IMR-90 (cell line): ENCODE measurements around the gene KL. TPM values are rescaled to one million over a fixed set of nuclear protein-coding genes. Genes with fewer than 3 reads are reported as not detected.

Experiments
- ATAC-seq: fragments of 200-7000 bp; cut with Tn5 transposase; 2 replicates; pipeline ENCODE4 v1.9.1; 2020; ENCODE audit warnings: low read depth, mild to moderate bottlenecking, moderate library complexity
- BruUV-seq: library from RNA; stranded (reverse); fragments of 400-500 nt; replicated peaks from 2 replicates; lab custom pipeline; 2021; lab: Mats Ljungman, UMichigan
- CTCF ChIA-PET: fragments of 300-600 bp; formaldehyde crosslinking; extraction: SDS; loops from one replicate; lab custom pipeline; 2021; ENCODE audit warnings: antibody characterized with exemption; lab: Yijun Ruan, JAX
- POLR2A ChIA-PET: fragments of 300-600 bp; sonication (Branson Sonifier 250); formaldehyde crosslinking; loops from one replicate; lab custom pipeline; 2022; ENCODE audit warnings: antibody characterized with exemption; ENCODE audit not compliant: unreplicated experiment; lab: Charles Lee
- DNase-seq: peaks from one replicate; pipeline ENCODE4 v3.0.0; 2013
- H2AFZ ChIP-seq: replicated peaks from 2 replicates; pipeline ENCODE3; 2013; ENCODE audit warnings: low read length, mild to moderate bottlenecking; ENCODE audit not compliant: poor library complexity
- H2AK5ac ChIP-seq: 2 replicates; pipeline ENCODE4 v1.6.1; 2013; ENCODE audit warnings: low read depth, low read length, inconsistent platforms
- H2AK9ac ChIP-seq: replicated peaks from 2 replicates; pipeline ENCODE3; 2013; ENCODE audit warnings: mild to moderate bottlenecking, low read depth, low read length, moderate library complexity; ENCODE audit not compliant: poor library complexity
- H2BK120ac ChIP-seq: 2 replicates; pipeline ENCODE4 v1.6.1; 2013; ENCODE audit warnings: low read depth, low read length, inconsistent platforms
- H2BK15ac ChIP-seq: 3 replicates; pipeline ENCODE4 v1.6.1; 2013; ENCODE audit warnings: low read depth, low read length, inconsistent platforms
- H2BK20ac ChIP-seq: 2 replicates; pipeline ENCODE4 v1.6.1; 2013; ENCODE audit warnings: low read depth, mild to moderate bottlenecking, inconsistent platforms, low read length, moderate library complexity
- H2BK5ac ChIP-seq: 2 replicates; pipeline ENCODE4 v1.6.1; 2013; ENCODE audit warnings: mild to moderate bottlenecking, low read depth, low read length, inconsistent platforms; ENCODE audit not compliant: poor library complexity, severe bottlenecking
- H3K14ac ChIP-seq: replicated peaks from 2 replicates; pipeline ENCODE4 v1.6.1; 2013; ENCODE audit warnings: low read depth, low read length, inconsistent platforms
- H3K18ac ChIP-seq: 2 replicates; pipeline ENCODE4 v1.6.1; 2013; ENCODE audit warnings: low read depth, low read length, control low read depth
- H3K23ac ChIP-seq: 2 replicates; pipeline ENCODE4 v1.6.1; 2013; ENCODE audit warnings: low read depth, low read length, inconsistent platforms
- H3K27ac ChIP-seq: 2 replicates; pipeline ENCODE4 v1.5.1; 2013; ENCODE audit warnings: mild to moderate bottlenecking, control low read depth, low read length; ENCODE audit not compliant: insufficient read depth
- H3K27me3 ChIP-seq: 2 replicates; pipeline ENCODE4 v1.6.1; 2013; ENCODE audit warnings: low read length; ENCODE audit not compliant: control insufficient read depth, insufficient read depth
- H3K36me3 ChIP-seq: 2 replicates; pipeline ENCODE4 v1.6.1; 2013; ENCODE audit warnings: low read length, mixed read lengths; ENCODE audit not compliant: control insufficient read depth, insufficient read depth
- H3K4ac ChIP-seq: 2 replicates; pipeline ENCODE4 v1.6.1; 2013; ENCODE audit warnings: low read depth, low read length, inconsistent platforms
- H3K4me1 ChIP-seq: 2 replicates; pipeline ENCODE4 v1.6.1; 2013; ENCODE audit warnings: low read length, mixed read lengths; ENCODE audit not compliant: control insufficient read depth, insufficient read depth
- H3K4me2 ChIP-seq: 2 replicates; pipeline ENCODE4 v1.6.1; 2013; ENCODE audit warnings: low read depth, mild to moderate bottlenecking, control low read depth, low read length, moderate library complexity
- H3K4me3 ChIP-seq: 2 replicates; pipeline ENCODE4 v1.5.1; 2013; ENCODE audit warnings: low read depth, mild to moderate bottlenecking, control low read depth, low read length, moderate library complexity; ENCODE audit not compliant: insufficient read depth
- H3K56ac ChIP-seq: 2 replicates; pipeline ENCODE4 v1.6.1; 2013; ENCODE audit warnings: low read length, inconsistent platforms; ENCODE audit not compliant: insufficient read depth; ENCODE audit errors: extremely low read depth
- H3K79me1 ChIP-seq, 2 experiments: 2 replicates each; pipeline ENCODE4 v1.6.1; 2013; ENCODE audit warnings: low read length in 2 of 2, inconsistent platforms in 1 of 2, low read depth in 1 of 2
- H3K9ac ChIP-seq: 2 replicates; pipeline ENCODE4 v1.6.1; 2013; ENCODE audit warnings: low read depth, low read length, control low read depth
- H3K9me1 ChIP-seq: 2 replicates; pipeline ENCODE4 v1.6.1; 2013; ENCODE audit warnings: low read length, inconsistent platforms; ENCODE audit not compliant: insufficient read depth
- H3K9me3 ChIP-seq: 2 replicates; pipeline ENCODE4 v1.6.1; 2013; ENCODE audit warnings: low read length; ENCODE audit not compliant: control insufficient read depth, insufficient read depth
- H4K20me1 ChIP-seq: 2 replicates; pipeline ENCODE4 v1.6.1; 2013; ENCODE audit warnings: low read length, inconsistent platforms; ENCODE audit not compliant: insufficient read depth
- H4K5ac ChIP-seq: 2 replicates; pipeline ENCODE4 v1.6.1; 2013; ENCODE audit warnings: mild to moderate bottlenecking, low read depth, low read length, control low read depth
- H4K8ac ChIP-seq, 2 experiments: 2 replicates each; pipeline ENCODE4 v1.6.1; 2013; ENCODE audit warnings: low read depth in 2 of 2, low read length in 2 of 2, control low read depth in 1 of 2, inconsistent platforms in 1 of 2
- H4K91ac ChIP-seq: 2 replicates; pipeline ENCODE4 v1.6.1; 2013; ENCODE audit warnings: low read depth, low read length, inconsistent platforms; ENCODE audit not compliant: insufficient read depth
- BHLHE40 ChIP-seq: fragments of 150-350 bp; IDR thresholded peaks from 2 replicates; pipeline ENCODE4 v1.6.1; 2016; ENCODE audit warnings: mild to moderate bottlenecking, low read depth, low read length
- CEBPB ChIP-seq: IDR thresholded peaks from 2 replicates; pipeline ENCODE4 v1.6.1; 2012; ENCODE audit warnings: low read depth, low read length, improper control_type of control experiment
- CHD1 ChIP-seq: IDR thresholded peaks from 2 replicates; pipeline ENCODE4 v1.6.1; 2012; ENCODE audit warnings: low read depth, low read length, improper control_type of control experiment
- CTCF ChIP-seq: conservative IDR thresholded peaks from 2 replicates; pipeline ENCODE4 v1.5.1; 2012; ENCODE audit warnings: mild to moderate bottlenecking, low read depth, low read length, improper control_type of control experiment
- FOS ChIP-seq: fragments of 150-350 bp; IDR thresholded peaks from 2 replicates; pipeline ENCODE4 v1.6.1; 2016; ENCODE audit warnings: low read depth, low read length
- MAFK ChIP-seq: IDR thresholded peaks from 2 replicates; pipeline ENCODE4 v1.6.1; 2012; ENCODE audit warnings: low read depth, low read length, improper control_type of control experiment
- MAZ ChIP-seq: IDR thresholded peaks from 2 replicates; pipeline ENCODE4 v1.6.1; 2012; ENCODE audit warnings: low read depth, mild to moderate bottlenecking, low read length, improper control_type of control experiment, moderate library complexity, borderline replicate concordance
- MXI1 ChIP-seq: IDR thresholded peaks from 2 replicates; pipeline ENCODE4 v1.6.1; 2012; ENCODE audit warnings: low read depth, mild to moderate bottlenecking, low read length, moderate library complexity, borderline replicate concordance
- NFE2L2 ChIP-seq: fragments of 150-350 bp; IDR thresholded peaks from 2 replicates; pipeline ENCODE4 v1.6.1; 2016; ENCODE audit warnings: low read depth, mild to moderate bottlenecking, low read length
- POLR2A ChIP-seq: IDR thresholded peaks from 2 replicates; pipeline ENCODE4 v1.6.1; 2012; ENCODE audit warnings: mild to moderate bottlenecking, low read depth, low read length
- RAD21 ChIP-seq: IDR thresholded peaks from 2 replicates; pipeline ENCODE4 v1.6.1; 2012; ENCODE audit warnings: low read length, improper control_type of control experiment
- RCOR1 ChIP-seq: IDR thresholded peaks from 2 replicates; pipeline ENCODE4 v1.6.1; 2012; ENCODE audit warnings: mild to moderate bottlenecking, low read length, improper control_type of control experiment; ENCODE audit not compliant: insufficient replicate concordance
- RFX5 ChIP-seq: IDR thresholded peaks from 2 replicates; pipeline ENCODE4 v1.8.0; 2012; ENCODE audit warnings: low read depth, mild to moderate bottlenecking, low read length, moderate library complexity
- SMC3 ChIP-seq: fragments of 150-350 bp; IDR thresholded peaks from 2 replicates; pipeline ENCODE4 v1.6.1; 2016; ENCODE audit warnings: low read depth, mild to moderate bottlenecking, antibody characterized with exemption, low read length, moderate library complexity
- USF2 ChIP-seq: fragments of 150-350 bp; IDR thresholded peaks from 2 replicates; pipeline ENCODE4 v1.6.1; 2017; ENCODE audit warnings: mild to moderate bottlenecking, antibody characterized with exemption, low read length, low read depth
- WGBS, 2 experiments: methylation state at CpG; one replicate each; pipeline versions ENCODE4 v1.1.5 to v1.1.7; 2013; ENCODE audit warnings: missing lambda C conversion rate in 2 of 2; ENCODE audit not compliant: insufficient read length in 1 of 2; ENCODE audit errors: extremely low coverage in 2 of 2; 5-methylcytosine and 5-hydroxymethylcytosine counted together
- dilution Hi-C: fragments of 300-500 bp; cut with HindIII; formaldehyde crosslinking; loops from one replicate; pipeline ENCODE4 v1.14.3; 2018; ENCODE audit warnings: low sequenced_read_pairs; ENCODE audit not compliant: unreplicated experiment
- in situ Hi-C: fragments of 300-500 bp; cut with MboI; formaldehyde crosslinking; loops from 3 replicates; pipeline ENCODE4 v1.14.3; 2019; ENCODE audit warnings: low sequenced_read_pairs, inconsistent platforms, mixed read lengths
- intact Hi-C: fragments of 100-400 bp; cut with micrococcal nuclease; formaldehyde crosslinking; loops from 2 replicates; pipeline ENCODE4 v1.10.0; 2022
- polyA plus RNA-seq, 3 experiments: library from polyadenylated mRNA; depleted of rRNA; stranded (reverse); fragments of >200 nt; gene quantifications; 2 replicates each; pipeline ENCODE4 v1.2.3, GENCODE V29; 2012; ENCODE audit warnings: low replicate concordance in 1 of 3
- total RNA-seq: library from RNA; depleted of rRNA; stranded (reverse); fragments of >200 nt; gene quantifications from 2 replicates; pipeline ENCODE4 v1.2.3, GENCODE V29; 2012
- TF ChIP-seq, protein P1 (sequence below): fragments of 150-350 bp; IDR thresholded peaks from 2 replicates; pipeline ENCODE4 v1.6.1; 2016; ENCODE audit warnings: low read depth, mild to moderate bottlenecking, low read length, moderate library complexity, borderline replicate concordance

The KL gene
- total and polyA plus RNA-seq, 2 of the 4 experiments (the other 2 are of a cell fraction): not detected

DNA sequence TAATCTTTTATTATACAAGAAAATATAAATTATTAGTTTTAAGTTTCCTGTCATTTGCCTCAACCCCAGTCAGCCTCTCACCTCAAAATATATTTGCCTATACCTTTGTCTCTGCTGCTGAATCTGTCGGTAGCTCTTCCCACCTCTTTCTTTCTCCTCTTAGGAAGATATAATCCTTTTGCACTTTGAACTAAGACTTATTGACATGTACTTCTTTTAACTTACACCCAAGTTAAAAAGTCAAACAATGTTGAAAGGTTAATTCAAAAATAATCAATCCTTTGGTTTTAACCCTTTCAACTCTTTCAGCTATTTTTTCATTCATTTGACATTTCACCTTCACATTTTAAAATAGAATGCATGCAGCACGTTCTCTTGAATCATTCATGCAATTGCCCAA lies 9.0 kb upstream of the KL start:
- Histone ChIP-seq H2BK20ac (no peak overlapping the region), H4K91ac (no peak overlapping the region), H2AK9ac (no peak overlapping the region), H3K9ac (no peak overlapping the region), H3K4me1 (no peaks in the 10 kb centered on the region), H3K18ac (no peak overlapping the region), H2BK15ac (no peak overlapping the region), H2AK5ac (no peak overlapping the region), H3K79me1 (no peaks in the 10 kb centered on the region), H3K27me3 (peaks cover 4% of the 10 kb centered on the region), H4K20me1 (no peaks in the 10 kb centered on the region), H2BK120ac (no peak overlapping the region), H3K14ac (no peak overlapping the region), H3K4ac (no peak overlapping the region), H3K9me3 (peaks cover 7% of the 10 kb centered on the region), H3K4me2 (no peak overlapping the region), H3K27ac (no peak overlapping the region), H3K36me3 (no peaks in the 10 kb centered on the region), H2BK5ac (no peak overlapping the region), H4K5ac (no peak overlapping the region), H3K9me1 (no peaks in the 10 kb centered on the region), H3K4me3 (no peak overlapping the region), H2AFZ (no peak overlapping the region), H3K56ac (no peak overlapping the region), H3K23ac (no peak overlapping the region), H4K8ac (no peak overlapping the region)
- WGBS, 2 experiments: no CpG with 5 or more reads among the region's 2 CpGs
- POLR2A ChIA-PET: no interaction called here
- BruUV-seq: no TSS peak
- DNase-seq (no peak), ATAC-seq (no peak)
- CTCF ChIA-PET: no interaction called here
- intact Hi-C loops (no loop called here), dilution Hi-C loops (no loop called here), in situ Hi-C loops (no loop called here)
- no peak for TF ChIP-seq CHD1
- no peak for TF ChIP-seq POLR2A
- TF ChIP-seq, protein P1, sequence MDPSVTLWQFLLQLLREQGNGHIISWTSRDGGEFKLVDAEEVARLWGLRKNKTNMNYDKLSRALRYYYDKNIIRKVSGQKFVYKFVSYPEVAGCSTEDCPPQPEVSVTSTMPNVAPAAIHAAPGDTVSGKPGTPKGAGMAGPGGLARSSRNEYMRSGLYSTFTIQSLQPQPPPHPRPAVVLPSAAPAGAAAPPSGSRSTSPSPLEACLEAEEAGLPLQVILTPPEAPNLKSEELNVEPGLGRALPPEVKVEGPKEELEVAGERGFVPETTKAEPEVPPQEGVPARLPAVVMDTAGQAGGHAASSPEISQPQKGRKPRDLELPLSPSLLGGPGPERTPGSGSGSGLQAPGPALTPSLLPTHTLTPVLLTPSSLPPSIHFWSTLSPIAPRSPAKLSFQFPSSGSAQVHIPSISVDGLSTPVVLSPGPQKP: no peak
- TF ChIP-seq MAZ: no peak
- TF ChIP-seq CTCF: no peak
- TF ChIP-seq MAFK: no peak
- TF ChIP-seq RFX5: no peak
- no peak for TF ChIP-seq FOS
- TF ChIP-seq RCOR1: no peak
- no peak for TF ChIP-seq SMC3
- TF ChIP-seq MXI1: no peak
- no peak for TF ChIP-seq CEBPB
- no peak for TF ChIP-seq BHLHE40
- no peak for TF ChIP-seq RAD21
- TF ChIP-seq USF2: no peak
- TF ChIP-seq NFE2L2: no peak
